Measurements from ENCODE around the gene MFSD12. TPM values are rescaled to one million over a fixed set of nuclear protein-coding genes. Genes with fewer than 3 reads are reported as not detected.

The MFSD12 gene
- total and polyA plus RNA-seq, 2 experiments from 2014 or later: 35.3 to 91.1 TPM

DNA sequence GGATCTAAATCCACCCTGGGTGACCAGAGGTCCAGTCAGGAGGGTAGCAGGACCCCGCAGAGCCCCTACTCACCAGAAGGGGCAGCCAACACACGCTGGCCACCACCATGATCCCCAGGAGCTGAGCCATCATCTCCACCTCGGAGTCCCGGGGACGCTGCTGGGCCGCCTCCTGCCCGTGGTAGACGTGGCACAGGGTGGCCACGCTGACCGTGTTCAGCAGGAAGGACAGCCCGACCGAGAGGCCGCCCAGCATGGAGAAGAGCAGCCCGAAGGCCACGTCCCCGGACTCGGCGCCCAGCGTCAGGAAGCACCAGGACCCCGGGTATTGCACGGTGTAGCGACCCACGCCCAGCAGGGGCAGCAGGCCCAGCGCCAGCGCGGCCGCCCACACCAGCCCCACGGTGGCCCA is 42.4 kb upstream of the MFSD12 start:
- Histone ChIP-seq H3K4me2 (no peak overlapping the region), H3K4me3 (no peak overlapping the region), H3K79me2 (replicated peaks; ENCODE audit: insufficient read depth) (no peaks in the 10 kb centered on the region), H3K9me2 (ENCODE audit: insufficient read depth) (no peaks in the 10 kb centered on the region), H3K27me3 (ENCODE audit: insufficient read depth) (no peaks in the 10 kb centered on the region), H3K36me3 (ENCODE audit: insufficient read depth) (no peaks in the 10 kb centered on the region), H3F3A (replicated peaks; ENCODE audit: low read depth) (no peaks in the 10 kb centered on the region), H2AFZ (no peak overlapping the region), H4K20me1 (replicated peaks; ENCODE audit: insufficient read depth) (no peaks in the 10 kb centered on the region), H3K27ac (ENCODE audit: low read depth) (no peak overlapping the region), H3K4me1 (ENCODE audit: insufficient read depth) (no peaks in the 10 kb centered on the region)
- ATAC-seq (peak; percentile 93), DNase-seq (ENCODE audit: low spot score) (peak; percentile 78)
- H3K4me3 Mint-ChIP-seq: no peak overlapping the region
- no peaks in the 10 kb centered on the region for H3K36me3 Mint-ChIP-seq (ENCODE audit: low read depth)
- TF ChIP-seq, protein P1, sequence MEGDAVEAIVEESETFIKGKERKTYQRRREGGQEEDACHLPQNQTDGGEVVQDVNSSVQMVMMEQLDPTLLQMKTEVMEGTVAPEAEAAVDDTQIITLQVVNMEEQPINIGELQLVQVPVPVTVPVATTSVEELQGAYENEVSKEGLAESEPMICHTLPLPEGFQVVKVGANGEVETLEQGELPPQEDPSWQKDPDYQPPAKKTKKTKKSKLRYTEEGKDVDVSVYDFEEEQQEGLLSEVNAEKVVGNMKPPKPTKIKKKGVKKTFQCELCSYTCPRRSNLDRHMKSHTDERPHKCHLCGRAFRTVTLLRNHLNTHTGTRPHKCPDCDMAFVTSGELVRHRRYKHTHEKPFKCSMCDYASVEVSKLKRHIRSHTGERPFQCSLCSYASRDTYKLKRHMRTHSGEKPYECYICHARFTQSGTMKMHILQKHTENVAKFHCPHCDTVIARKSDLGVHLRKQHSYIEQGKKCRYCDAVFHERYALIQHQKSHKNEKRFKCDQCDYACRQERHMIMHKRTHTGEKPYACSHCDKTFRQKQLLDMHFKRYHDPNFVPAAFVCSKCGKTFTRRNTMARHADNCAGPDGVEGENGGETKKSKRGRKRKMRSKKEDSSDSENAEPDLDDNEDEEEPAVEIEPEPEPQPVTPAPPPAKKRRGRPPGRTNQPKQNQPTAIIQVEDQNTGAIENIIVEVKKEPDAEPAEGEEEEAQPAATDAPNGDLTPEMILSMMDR (conservative IDR thresholded peaks at IDR 0.05; ENCODE audit: low read depth in 2 of 2): peak; percentile 60 to 68
- TF ChIP-seq EZH2 (IDR thresholded peaks at IDR 0.05; ENCODE audit: low read depth, unreplicated experiment) (no peak), STAT1 (IDR thresholded peaks at IDR 0.05; ENCODE audit: unreplicated experiment) (no peak)
- H3K9me3 Mint-ChIP-seq: no peaks in the 10 kb centered on the region; the same call in 2 of the 3 replicates
- peaks cover 10% of the 10 kb centered on the region for H3K27me3 Mint-ChIP-seq (ENCODE audit: insufficient read depth, low read depth, poor library complexity)
- H3K4me1 Mint-ChIP-seq: no peaks in the 10 kb centered on the region
- H3K27ac Mint-ChIP-seq: no peak overlapping the region

DNA sequence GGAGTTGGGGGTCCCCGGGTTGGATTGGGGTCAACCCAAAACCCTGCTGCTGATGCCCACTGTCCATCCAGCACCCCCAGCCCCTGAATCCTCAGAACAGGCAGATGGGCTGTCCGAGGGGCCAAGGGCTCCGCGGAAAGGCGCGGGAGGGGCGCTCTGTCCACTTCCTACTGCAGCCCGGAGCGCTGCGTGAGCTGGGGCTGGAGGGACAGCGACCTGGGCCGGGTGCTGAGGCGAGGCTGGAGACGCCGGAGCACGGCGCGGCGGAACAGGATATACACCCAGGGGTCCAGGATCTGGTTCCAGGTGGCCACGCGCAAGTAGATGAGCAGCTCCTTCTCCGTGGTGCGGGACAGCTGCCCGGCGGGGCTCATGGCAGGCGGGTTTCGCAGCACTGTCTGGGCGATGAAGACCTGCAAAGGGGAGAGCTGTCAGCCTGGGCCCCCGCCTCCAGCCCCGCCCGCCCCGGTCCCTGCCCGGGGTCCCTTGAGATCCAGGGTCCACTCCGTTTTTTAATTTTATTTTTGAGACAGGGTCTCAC is 38.2 kb upstream of the MFSD12 start:
- no peaks in the 10 kb centered on the region for H3K9me2 ChIP-seq (ENCODE audit: insufficient read depth)
- ATAC-seq (no peak), DNase-seq (ENCODE audit: low spot score) (no peak)
- no peaks in the 10 kb centered on the region for H4K20me1 ChIP-seq (replicated peaks; ENCODE audit: insufficient read depth)
- no peak overlapping the region for H3K27ac Mint-ChIP-seq
- no peaks in the 10 kb centered on the region for H3K36me3 ChIP-seq (ENCODE audit: insufficient read depth)
- H3K4me1 ChIP-seq (ENCODE audit: insufficient read depth): no peaks in the 10 kb centered on the region
- H3K27me3 Mint-ChIP-seq (ENCODE audit: insufficient read depth, low read depth, poor library complexity): peaks cover 8% of the 10 kb centered on the region
- no peaks in the 10 kb centered on the region for H3K79me2 ChIP-seq (replicated peaks; ENCODE audit: insufficient read depth)
- H3K36me3 Mint-ChIP-seq (ENCODE audit: low read depth): no peaks in the 10 kb centered on the region; the same call in 2 of the 3 replicates
- no peak overlapping the region for H3K27ac ChIP-seq (ENCODE audit: low read depth)
- no peaks in the 10 kb centered on the region for H3K4me1 Mint-ChIP-seq
- no peak overlapping the region for H2AFZ ChIP-seq
- no peak overlapping the region for H3K4me2 ChIP-seq
- no peak overlapping the region for H3K4me3 ChIP-seq
- peaks cover 5% of the 10 kb centered on the region; the same call in 1 of the 2 replicates for H3F3A ChIP-seq (replicated peaks; ENCODE audit: low read depth)
- H3K9me3 Mint-ChIP-seq: peaks cover 12% of the 10 kb centered on the region
- peaks cover 7% of the 10 kb centered on the region; the same call in 1 of the 2 replicates for H3K27me3 ChIP-seq (ENCODE audit: insufficient read depth)
- no peak overlapping the region for H3K4me3 Mint-ChIP-seq
- TF ChIP-seq, protein P1 (conservative IDR thresholded peaks at IDR 0.05; ENCODE audit: low read depth in 2 of 2): no peak
- TF ChIP-seq, protein P2, sequence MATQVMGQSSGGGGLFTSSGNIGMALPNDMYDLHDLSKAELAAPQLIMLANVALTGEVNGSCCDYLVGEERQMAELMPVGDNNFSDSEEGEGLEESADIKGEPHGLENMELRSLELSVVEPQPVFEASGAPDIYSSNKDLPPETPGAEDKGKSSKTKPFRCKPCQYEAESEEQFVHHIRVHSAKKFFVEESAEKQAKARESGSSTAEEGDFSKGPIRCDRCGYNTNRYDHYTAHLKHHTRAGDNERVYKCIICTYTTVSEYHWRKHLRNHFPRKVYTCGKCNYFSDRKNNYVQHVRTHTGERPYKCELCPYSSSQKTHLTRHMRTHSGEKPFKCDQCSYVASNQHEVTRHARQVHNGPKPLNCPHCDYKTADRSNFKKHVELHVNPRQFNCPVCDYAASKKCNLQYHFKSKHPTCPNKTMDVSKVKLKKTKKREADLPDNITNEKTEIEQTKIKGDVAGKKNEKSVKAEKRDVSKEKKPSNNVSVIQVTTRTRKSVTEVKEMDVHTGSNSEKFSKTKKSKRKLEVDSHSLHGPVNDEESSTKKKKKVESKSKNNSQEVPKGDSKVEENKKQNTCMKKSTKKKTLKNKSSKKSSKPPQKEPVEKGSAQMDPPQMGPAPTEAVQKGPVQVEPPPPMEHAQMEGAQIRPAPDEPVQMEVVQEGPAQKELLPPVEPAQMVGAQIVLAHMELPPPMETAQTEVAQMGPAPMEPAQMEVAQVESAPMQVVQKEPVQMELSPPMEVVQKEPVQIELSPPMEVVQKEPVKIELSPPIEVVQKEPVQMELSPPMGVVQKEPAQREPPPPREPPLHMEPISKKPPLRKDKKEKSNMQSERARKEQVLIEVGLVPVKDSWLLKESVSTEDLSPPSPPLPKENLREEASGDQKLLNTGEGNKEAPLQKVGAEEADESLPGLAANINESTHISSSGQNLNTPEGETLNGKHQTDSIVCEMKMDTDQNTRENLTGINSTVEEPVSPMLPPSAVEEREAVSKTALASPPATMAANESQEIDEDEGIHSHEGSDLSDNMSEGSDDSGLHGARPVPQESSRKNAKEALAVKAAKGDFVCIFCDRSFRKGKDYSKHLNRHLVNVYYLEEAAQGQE (IDR thresholded peaks at IDR 0.05; ENCODE audit: unreplicated experiment): no peak
- no peak for TF ChIP-seq EZH2 (IDR thresholded peaks at IDR 0.05; ENCODE audit: low read depth, unreplicated experiment)
- TF ChIP-seq, protein P3, sequence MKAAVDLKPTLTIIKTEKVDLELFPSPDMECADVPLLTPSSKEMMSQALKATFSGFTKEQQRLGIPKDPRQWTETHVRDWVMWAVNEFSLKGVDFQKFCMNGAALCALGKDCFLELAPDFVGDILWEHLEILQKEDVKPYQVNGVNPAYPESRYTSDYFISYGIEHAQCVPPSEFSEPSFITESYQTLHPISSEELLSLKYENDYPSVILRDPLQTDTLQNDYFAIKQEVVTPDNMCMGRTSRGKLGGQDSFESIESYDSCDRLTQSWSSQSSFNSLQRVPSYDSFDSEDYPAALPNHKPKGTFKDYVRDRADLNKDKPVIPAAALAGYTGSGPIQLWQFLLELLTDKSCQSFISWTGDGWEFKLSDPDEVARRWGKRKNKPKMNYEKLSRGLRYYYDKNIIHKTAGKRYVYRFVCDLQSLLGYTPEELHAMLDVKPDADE (IDR thresholded peaks at IDR 0.05): no peak

Data from GM23338 (cell line).